NCI-H2196 treated with DMSO at 0.1 percent for 48 hours (cell line): Measurements from ENCODE around the gene KRT71.
"Not testable (repeated sequence)": the region's sequence is repeated elsewhere in the genome, so short reads cannot be mapped to it uniquely, and the experiment has no call there.

Experiments
- DNase-seq: peaks from one replicate; lab custom pipeline; 2025; ENCODE audit not compliant: unreplicated experiment; lab: John Stamatoyannopoulos, UW

The KRT71 gene

DNA sequence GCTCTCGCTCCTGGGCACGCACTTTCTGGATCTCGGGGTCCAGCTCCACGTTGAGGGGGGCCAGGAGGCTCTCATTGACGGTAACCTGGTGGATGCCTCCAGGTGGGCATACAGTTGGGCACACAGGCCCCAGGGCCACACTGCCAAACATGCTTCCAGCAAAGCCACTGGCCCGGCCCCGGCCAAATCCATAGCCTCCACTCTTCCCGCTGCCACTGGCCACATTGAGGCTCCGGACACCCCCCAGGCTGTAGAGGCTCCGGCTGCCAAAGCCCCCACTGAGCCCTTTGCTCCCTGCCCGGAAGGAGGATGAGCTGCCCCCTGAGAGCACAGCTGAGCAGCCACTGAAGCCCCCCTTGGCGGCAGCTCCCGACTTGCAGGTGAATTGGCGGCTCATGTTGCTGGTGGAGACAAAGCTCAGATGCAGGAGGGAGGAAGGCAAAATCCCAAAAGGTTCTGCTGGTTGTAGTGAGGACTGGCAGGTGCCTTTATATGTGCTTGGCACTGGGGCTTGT, at the start of gene KRT71:
TSS of gene KRT71 (minus strand) at position 465 of the 515 bp plus-strand sequence. CDS start at position 397, 68 bp downstream.
- DNase-seq, result no peak

DNA sequence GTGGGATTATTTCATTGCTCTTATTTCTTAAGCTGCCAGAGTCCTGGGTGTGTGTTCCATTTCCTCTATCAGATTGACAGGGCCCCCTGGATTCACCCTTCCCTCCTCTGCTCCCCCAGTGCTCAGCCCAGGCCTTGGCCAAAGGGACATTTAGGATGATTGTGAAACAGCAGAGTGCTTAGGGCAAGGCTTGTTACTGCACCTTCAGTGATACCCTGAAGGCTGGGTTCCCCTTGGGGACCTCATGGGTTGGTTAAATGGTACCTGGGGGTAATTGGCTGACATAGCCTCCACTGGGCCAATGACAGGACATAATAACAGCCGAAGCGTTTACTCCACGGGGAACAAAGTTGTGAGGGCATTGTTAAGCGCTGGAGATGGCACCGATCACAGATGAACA, 49.6 kb upstream of the KRT71 start:
- no peak for DNase-seq

DNA sequence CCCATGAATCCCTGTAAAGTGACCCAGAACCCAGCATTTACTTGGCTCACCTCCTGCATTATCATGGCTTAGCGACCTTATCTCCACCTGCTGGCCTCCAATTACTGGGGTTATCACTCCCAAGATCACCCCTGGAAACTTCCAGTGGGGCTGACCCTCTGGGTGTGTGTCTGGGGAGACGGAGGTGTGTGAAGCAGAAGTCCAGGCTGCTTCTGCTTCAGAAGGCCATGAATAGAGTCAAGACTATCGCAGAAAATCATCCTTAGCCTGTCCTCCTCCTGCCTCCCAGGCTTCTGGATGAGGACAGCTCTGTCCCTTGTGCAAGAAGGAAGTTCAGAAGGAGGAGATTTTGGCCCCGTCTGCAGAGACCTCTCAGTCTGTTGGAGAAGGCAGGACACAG, 48.7 kb upstream of the KRT71 start:
- DNase-seq, result no peak

DNA sequence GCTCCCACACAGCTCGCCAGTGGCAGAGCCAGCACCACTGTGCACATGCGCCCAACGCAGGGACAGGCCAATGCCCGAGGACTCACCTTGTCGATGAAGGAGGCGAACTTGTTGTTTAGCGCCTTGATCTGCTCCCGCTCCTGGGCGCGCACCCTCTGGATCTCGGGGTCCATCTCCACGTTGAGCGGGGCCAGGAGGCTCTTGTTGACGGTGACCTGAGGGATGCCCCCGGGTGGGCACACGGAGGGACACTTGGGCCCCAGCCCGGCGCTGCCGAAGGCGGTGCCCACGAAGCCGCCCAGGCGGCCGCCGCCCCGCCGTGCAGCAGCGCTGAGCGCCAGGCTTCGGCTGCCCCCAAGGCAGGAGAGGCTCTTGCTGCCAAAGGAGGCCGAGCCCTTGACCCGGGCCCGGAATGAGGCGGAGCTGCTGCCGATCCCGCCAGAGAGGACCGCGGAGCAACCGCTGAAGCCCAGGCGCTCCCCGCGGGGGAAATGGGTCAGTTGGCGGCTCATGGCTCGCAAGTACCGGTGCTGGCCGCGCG, 48.1 kb upstream of the KRT71 start, which contains the start of gene KRT72:
TSS of gene KRT72 (minus strand) at position 523 of the 541 bp plus-strand sequence. CDS start at position 512, 11 bp downstream.
- no peak for DNase-seq

DNA sequence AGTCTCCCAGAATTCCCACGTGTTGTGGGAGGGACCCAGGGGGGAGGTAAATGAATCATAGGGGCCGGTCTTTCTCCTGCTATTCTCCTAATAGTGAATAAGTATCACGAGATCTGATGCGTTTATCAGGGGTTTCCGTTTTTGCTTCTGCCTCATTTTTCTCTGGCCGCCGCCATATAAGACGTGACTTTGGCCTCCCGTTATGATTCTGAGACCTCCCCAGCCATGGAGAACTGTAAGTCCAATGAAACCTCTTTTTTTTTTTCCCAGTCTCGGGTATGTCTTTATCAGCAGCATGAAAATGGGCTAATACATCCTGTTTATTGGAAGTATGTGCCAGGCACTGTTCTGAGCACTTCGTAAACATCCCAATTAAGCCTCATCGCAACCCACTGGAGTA, 47.5 kb upstream of the KRT71 start:
- DNase-seq, result no peak

DNA sequence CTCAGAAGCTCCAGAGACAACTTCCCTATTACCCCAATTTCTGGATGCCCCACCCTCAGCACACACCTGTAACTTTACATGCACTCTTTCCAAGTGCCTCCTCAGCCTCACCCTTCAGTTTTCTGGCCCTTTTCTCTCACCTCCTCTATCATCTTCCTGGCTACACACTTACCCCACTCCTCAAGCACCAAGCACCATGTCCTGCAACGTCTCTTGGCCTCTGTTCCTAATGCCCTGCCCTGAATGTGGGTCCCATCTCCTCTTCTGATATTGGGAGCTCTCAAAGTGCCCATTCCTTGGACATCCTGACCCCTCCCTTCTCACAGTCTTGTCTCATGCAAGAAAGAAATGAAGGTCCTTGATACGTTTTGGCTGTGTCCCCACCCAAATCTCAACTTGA, 47.1 kb upstream of the KRT71 start:
- no peak for DNase-seq

DNA sequence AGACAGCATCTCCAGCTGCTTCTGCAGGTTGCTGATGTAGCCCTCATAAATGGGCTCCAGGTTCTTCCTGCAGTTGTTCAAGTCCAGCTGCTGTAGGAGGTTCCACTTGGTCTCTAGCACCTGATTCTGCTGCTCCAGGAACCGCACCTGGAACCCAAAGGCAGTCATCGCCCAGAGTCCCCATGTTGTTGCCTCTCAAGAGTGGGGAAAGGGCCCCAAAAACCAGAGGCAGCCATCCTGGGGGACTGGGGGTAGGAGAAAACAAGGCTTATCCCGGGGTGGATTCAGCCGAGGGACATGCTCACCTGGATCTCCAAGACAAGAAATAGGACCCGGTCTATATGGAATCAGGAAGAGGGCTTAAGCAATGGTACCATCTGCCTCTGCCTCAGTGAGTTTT, 46.0 kb upstream of the KRT71 start:
- no peak for DNase-seq

DNA sequence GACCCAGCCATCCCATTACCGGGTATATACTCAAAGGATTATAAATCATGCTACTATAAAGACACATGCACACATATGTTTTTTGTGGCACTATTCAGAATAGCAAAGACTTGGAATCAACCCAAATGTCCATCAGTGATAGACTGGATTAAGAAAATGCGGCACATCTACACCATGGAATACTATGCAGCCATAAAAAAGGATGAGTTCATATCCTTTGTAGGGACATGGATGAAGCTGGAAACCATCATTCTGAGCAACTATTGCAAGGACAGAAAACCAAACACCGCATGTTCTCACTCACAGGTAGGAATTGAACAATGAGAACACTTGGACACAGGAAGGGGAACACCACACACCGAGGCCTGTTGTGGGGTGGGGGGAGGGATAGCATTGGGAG, 41.3 kb upstream of the KRT71 start:
- not testable (repeated sequence) for DNase-seq

DNA sequence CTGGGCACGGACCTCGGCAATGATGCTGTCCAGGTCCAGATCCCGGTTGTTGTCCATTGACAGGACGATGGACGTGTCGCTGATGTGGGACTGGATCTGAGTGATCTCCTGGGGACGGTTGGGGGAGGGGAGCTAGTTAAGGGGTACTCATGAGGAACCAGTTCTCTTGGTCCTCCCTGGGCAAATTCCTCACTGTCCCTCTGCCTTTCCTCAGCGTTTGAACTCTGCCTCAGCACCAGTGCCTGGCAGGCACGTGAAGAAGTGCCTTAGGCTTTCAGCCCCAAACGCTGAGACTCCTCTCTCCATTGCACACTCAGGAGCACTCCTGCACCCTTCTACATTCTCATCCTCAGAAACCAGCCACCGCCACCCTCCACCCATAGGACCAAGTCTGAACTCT, 38.6 kb upstream of the KRT71 start:
- no peak for DNase-seq

DNA sequence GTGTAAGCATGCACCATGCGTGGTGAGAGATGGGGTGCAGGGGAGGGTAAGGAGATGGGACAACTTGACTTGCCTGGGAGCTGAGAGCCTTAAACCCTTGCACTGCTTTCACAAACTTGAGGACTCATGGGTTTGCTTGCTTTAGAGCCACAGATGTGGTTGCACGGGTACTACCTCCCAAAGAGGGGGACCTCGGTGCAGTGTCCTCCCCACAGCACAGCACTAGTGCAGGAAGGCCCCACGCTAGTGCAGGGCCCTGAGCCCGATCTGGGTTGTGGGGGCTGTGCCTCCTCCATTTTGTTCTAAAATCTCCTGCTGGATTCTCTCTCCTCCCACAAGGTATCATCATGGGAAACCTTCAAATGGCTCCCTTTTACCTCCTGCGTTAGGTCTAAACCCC, 37.1 kb upstream of the KRT71 start:
- no peak for DNase-seq

DNA sequence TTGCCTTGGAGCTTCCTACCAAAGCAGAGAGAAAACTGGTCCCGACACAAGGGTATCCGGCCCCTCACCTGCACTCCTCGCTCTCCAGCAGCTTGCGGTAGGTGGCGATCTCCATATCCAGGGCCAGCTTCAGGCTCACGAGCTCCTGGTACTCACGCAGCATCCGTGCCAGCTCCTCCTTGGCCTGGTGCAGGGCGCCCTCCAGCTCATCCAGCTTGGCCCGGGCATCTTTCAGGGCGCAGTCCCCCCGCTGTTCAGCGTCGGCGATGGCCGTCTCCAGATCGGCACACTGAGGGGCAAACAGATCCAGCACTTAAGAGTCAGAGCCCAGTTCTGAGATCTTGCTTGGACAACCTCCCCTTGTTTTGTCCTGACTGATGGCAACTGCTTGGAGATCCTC, 34.6 kb upstream of the KRT71 start:
- no peak for DNase-seq

DNA sequence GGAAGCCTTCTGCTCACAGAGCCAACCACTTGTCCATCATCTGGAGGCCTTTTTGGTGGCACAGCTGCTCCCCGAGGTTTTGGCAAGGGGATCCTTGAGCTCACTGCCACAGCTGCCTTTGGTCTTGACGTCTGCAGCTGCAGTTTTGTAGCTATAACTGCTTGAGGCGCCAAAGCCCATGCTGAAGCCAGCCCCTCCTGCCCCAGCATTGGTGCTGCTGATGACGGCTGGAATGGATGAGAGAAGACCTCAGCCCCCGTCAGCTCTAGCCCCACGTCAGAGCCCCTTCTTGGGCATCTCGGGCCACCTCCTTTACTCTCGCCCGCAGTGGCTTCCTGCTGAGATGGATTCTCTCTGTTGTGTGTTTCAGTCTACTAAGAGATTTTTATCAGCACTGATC, 33.0 kb upstream of the KRT71 start:
- DNase-seq, result no peak

DNA sequence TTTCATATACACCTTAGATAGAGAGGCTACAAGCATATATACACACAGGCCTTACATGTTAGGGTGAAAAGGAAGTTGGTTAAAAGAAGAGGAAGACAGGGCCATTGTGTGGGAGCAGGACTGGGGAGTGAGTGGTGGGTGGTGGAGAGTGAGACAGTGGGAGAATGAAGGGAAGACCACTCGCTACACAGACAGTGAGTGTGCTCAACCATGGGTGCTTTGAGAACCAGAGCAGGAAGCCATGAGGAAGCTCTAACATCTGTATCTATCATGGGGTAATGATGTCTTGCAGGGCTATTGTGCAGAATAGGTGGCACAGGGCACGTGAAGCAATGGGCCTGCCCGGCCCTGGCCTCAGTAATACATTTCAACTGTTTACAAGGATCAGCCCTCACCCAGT, 32.1 kb upstream of the KRT71 start:
- DNase-seq, result no peak

DNA sequence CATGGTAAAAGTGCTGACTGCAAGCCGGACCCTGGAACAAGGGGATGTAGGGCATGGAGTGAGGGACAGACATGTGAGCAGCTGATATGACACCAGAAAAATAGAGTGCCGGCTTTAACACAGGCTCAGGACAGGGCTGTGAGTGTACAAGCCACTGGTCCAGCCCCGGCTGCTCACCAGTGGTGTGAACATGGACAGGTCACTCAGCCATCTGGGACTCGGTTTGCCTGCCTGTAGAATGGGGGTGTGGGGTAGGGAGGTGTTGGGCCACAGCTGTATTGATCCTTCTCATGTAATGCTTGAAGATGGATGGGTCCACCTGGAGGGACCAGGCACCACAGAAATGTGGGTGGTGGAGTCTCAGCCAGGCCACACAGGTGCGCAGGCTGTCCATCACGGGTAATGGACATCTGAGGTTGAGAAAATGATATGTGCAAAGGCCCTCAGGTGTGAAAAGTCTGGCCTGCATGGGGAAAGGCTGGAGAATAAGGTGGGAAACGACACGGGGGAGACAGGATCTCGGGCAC, 31.3 kb upstream of the KRT71 start:
- no peak for DNase-seq

DNA sequence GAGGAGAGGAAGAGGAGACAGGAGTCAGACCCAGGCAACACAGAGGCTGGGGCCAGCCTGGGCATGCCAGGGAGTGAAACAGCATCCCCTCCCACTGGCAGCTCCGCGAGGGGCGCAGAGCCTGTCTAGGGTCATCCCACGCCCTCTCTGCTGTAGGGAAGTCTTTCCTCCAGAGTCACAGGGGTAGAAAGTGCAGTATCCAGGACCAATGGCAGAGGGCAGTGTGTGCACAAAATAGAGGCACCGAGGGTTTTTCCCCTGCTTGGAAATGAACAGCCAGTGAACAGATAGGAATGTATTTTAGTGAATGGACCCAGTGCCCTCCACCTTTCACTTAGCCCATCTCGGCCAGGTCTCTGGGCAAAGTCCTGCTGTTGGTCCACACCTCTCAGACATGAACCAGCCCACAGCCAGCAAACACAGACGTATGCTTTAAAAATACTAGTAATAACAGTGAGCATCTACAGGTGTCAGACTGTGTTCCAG, 30.1 kb upstream of the KRT71 start:
- DNase-seq, result peak; percentile 90

DNA sequence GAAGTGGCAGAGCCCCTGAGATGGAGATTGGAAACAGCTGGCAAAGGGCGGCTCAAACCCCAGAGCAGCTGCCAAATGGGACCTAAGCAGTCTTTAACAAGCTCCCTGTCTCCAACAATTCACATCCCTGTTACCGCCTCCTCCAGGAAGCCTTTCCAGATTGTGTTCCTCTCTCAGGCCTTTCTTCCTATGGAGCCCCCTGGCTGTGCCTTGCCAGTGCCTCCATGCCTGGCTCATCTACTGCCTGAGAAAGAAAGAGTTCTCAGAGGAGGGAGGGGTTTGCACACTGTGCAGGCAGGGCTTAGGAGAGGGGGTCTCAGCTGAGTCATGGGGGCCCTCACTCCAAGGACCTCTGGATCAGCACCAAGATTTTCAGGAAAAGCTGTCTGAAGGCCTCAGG, 29.5 kb upstream of the KRT71 start:
- DNase-seq, result no peak

DNA sequence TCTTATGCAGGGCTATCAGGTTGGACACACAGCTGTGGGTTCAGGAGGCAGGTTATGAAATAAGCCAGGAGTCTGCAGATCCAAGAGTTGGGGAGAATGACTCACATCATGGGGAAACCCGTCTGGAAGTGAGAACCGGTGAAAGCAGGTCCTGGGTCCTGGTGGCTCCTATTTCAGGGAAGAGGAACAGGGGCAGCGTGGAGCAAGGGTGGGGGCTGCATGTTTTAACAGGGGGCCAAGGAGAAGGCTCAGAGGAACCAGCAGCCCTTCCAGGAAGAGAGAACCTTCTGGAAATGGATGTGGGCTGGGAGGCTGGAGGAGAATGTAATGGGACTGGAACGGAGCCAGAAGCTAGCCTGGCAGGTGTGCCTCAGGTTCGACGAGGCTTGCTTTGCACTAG, 28.5 kb upstream of the KRT71 start:
- peak; percentile 61 for DNase-seq

DNA sequence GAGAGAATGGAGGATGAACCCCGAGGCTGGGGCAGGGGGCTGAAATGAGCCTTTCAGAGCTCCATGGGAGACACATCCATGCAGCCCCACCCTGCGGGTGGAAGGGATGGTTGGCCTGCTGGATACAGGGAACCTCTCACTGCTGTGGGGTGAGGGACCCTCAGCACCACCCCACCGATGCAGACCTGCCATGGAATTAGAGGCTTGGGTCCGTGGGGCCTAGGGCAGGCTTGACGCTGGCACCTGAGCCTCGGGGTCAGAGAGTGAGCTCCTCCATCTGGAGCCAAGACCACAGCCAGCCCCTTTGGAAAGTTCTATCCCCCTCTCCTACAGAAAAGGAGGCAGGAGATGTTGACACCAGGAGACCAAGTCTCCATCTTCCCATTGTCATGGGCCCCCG, 28.1 kb upstream of the KRT71 start:
- DNase-seq, result no peak

DNA sequence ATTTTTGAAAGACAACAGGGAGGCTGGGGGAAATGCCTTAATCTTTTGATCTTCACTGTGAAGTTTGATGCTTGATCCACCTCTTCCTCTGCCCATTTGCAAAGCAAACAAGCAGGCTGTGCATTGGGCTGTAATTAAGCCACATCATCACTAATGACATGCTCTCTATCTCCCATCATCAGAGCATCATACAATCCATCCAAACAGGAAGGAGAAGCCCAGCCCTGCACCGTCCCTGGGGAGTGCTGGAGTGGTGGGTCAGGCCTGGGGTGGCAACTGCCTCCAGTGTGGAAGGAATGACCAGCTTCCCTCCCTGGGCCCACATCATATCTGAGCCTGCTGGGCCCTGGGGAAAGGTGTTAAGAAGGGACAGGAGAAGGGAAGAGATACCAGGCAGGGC, 27.6 kb upstream of the KRT71 start:
- DNase-seq, result no peak

DNA sequence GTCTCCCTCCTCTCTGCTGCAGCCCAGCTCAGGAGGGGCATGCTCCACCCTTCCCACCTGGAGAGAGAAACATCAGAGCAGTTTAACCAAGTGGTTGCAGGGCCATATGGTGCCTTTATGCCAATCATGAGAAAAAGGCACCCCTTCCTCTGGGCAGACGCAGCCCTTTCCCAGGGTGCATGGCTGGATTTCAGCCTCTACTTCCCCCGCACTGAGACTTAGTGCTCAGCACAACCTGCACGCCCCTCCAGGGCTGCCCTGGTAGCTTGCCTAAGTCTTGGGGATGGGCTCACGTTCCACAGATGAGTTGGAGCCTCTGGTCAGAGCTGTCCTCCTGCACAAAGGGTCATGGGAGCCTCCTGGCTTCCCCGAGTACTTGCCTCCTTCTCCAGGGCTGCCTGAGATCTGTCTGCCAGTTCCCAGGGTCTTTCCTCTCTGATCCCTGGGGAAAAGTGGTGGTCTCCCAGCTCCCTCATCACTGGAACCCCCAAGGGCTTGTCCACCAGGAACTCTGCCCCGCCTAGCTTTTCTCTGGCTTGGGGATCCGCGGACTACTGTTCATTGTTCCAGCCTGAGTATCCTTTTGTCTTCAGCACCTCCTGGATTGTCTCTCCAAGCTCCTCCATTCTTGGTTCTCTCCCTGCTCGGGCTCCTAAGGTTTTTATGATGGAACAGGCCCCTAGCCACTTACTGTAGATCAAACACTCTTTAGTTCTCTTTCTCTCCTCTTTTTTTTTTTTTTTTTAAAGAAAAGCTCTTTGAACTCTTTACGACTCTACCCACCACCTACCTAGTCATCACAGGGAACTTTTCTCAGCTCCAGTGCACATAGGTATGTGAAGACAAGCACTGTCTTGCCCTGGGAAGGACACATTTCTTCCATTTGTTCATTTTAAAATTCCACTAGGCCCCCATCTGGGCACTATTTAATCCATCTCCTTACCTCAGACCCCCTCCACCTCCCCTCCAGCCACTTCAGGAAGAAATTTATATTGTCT, 26.8 kb upstream of the KRT71 start:
- DNase-seq, result no peak

DNA sequence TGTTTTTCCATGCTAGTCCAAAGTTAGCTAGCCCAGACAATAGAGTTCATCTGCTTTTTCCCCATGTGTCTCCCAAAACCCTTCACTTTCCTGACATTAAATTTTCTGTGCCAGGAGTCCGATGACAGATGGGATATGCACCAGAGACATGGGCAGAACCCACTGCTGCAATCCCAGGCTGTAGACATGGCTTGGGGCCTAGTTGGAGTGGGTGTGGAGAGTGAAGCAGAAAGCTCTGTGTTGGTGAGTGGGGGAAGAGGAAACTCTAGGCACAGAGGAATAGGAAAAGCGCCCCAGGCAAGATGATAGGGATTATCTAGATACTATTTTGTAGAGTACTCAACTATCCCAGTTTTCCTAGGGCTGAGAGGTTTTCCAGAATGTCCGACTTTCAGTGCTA, 25.5 kb upstream of the KRT71 start:
- no peak for DNase-seq

DNA sequence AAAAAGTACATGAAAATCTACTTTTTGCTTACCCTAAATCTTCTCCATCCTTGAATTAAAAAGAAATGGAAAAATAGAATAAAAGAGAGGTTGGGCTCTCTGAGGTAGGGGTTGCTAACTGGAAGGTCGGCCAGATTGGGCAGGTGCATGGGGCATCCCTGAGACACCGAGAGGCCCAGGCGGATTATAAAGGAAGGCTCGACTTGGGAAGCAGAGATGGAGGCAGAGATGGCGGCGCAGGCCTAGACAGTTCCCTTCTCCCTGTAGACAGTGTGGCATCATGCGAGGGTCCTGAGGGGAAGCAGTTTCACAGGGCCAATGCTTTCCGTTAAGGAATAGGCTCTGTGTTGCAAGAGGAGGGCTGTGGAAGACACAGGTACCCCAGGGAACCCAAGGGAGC, 24.4 kb upstream of the KRT71 start:
- no peak for DNase-seq
